H1 (cell line): ENCODE results near the gene SLC12A8. TPM values are rescaled to one million over a fixed set of nuclear protein-coding genes. Genes with fewer than 3 reads are reported as not detected.

ENCODE experiments used
- BCL11A ChIP-seq, 2 experiments: IDR thresholded peaks; one replicate each; pipeline ENCODE4 v1.6.1; 2011; ENCODE audit warnings: low read depth in 2 of 2, low read length in 2 of 2, mild to moderate bottlenecking in 2 of 2
- CBX8 ChIP-seq: fragments of 300-800, 300-1000 bp; sonication (generic); IDR thresholded peaks from 2 replicates; pipeline ENCODE4 v1.7.1; 2016; ENCODE audit warnings: low read depth, low read length, borderline replicate concordance
- CEBPB ChIP-seq: IDR thresholded peaks from 2 replicates; pipeline ENCODE4 v1.6.1; 2012; ENCODE audit warnings: low read depth, low read length
- CREB1 ChIP-seq: IDR thresholded peaks from 2 replicates; pipeline ENCODE4 v1.6.1; 2012; ENCODE audit warnings: inconsistent platforms
- EGR1 ChIP-seq: IDR thresholded peaks from 2 replicates; pipeline ENCODE4 v1.6.1; 2011; ENCODE audit warnings: low read depth, low read length, borderline replicate concordance
- EZH2 ChIP-seq: fragments of 200-600 bp; sonication (generic); IDR thresholded peaks from 2 replicates; pipeline ENCODE4 v1.7.1; 2012; ENCODE audit warnings: low read depth, mild to moderate bottlenecking, moderate library complexity, low read length, inconsistent platforms; ENCODE audit not compliant: severe bottlenecking
- GTF2F1 ChIP-seq: IDR thresholded peaks from 2 replicates; pipeline ENCODE4 v1.6.1; 2012; ENCODE audit warnings: low read depth, low read length, improper control_type of control experiment, borderline replicate concordance
- KDM4A ChIP-seq: IDR thresholded peaks from one replicate; pipeline ENCODE4 v1.7.1; 2012; ENCODE audit warnings: low read depth, mild to moderate bottlenecking, moderate library complexity, low read length, inconsistent platforms; ENCODE audit not compliant: severe bottlenecking
- KDM5A ChIP-seq: fragments of 200-600 bp; IDR thresholded peaks from 2 replicates; pipeline ENCODE4 v1.7.1; 2012; ENCODE audit warnings: mild to moderate bottlenecking, low read length, inconsistent platforms, mixed read lengths
- PHF8 ChIP-seq: fragments of 200-600 bp; sonication (generic); conservative IDR thresholded peaks from 2 replicates; pipeline ENCODE4 v1.7.1; 2012; ENCODE audit warnings: low read depth, mild to moderate bottlenecking, inconsistent platforms, low read length, moderate library complexity
- RAD21 ChIP-seq, 2 experiments: IDR thresholded peaks in 1 of 2; conservative IDR thresholded peaks in 1 of 2; 2 replicates each; pipeline ENCODE4 v1.6.1; 2011; ENCODE audit warnings: low read depth in 2 of 2, low read length in 2 of 2, improper control_type of control experiment in 1 of 2, inconsistent platforms in 1 of 2, mild to moderate bottlenecking in 1 of 2, moderate library complexity in 1 of 2
- SIN3A ChIP-seq, 2 experiments: IDR thresholded peaks in 1 of 2; conservative IDR thresholded peaks in 1 of 2; 2 replicates each; pipeline ENCODE4 v1.6.1; 2011 to 2012; ENCODE audit warnings: low read length in 2 of 2, improper control_type of control experiment in 1 of 2, low read depth in 1 of 2, mild to moderate bottlenecking in 1 of 2
- SP2 ChIP-seq: IDR thresholded peaks from 2 replicates; pipeline ENCODE4 v1.6.1; 2012; ENCODE audit warnings: mild to moderate bottlenecking, low read length, inconsistent platforms
- SRF ChIP-seq: IDR thresholded peaks from 2 replicates; pipeline ENCODE4 v1.6.1; 2011; ENCODE audit warnings: mild to moderate bottlenecking, low read depth, low read length, moderate library complexity
- TAF1 ChIP-seq: IDR thresholded peaks from 2 replicates; pipeline ENCODE4 v1.6.1; 2011; ENCODE audit warnings: mild to moderate bottlenecking, low read depth, low read length
- TAF7 ChIP-seq: optimal IDR thresholded peaks from 2 replicates; pipeline ENCODE3; 2011; ENCODE audit warnings: low read depth, mild to moderate bottlenecking, inconsistent platforms, low read length, moderate library complexity, borderline replicate concordance
- TEAD4 ChIP-seq: IDR thresholded peaks from 2 replicates; pipeline ENCODE4 v1.6.1; 2012; ENCODE audit warnings: low read depth, low read length, inconsistent platforms, mixed read lengths
- YY1 ChIP-seq: IDR thresholded peaks from 2 replicates; pipeline ENCODE4 v1.6.1; 2011; ENCODE audit warnings: low read depth, mild to moderate bottlenecking, low read length
- ZNF274 ChIP-seq: IDR thresholded peaks from 2 replicates; pipeline ENCODE4 v1.7.0; 2012; ENCODE audit warnings: low read length, borderline replicate concordance; ENCODE audit errors: extremely low read depth
- polyA plus RNA-seq, 7 experiments: library from polyadenylated mRNA; depleted of rRNA in 3 of 7; stranded (reverse) in 5 of 7; unstranded in 2 of 7; fragments of >200 nt in 5 of 7; fragments of 200-250 nt in 2 of 7; gene quantifications; 1 replicate in 5 of 7; 2 replicates in 1 of 7; 4 replicates in 1 of 7; pipeline versions ENCODE4 v1.2.1 to v1.2.3, GENCODE V29; 2011 to 2013; ENCODE audit warnings: missing spikeins in 2 of 7, mixed read lengths in 2 of 7
- total RNA-seq: library from RNA; stranded (reverse); fragmentation: NEBNext Ultra II Directional; extraction: Animal tissue kit (Norgen Biotek cat#: 25700); gene quantifications from 2 replicates; pipeline ENCODE4 v1.2.1, GENCODE V29; 2021
- TF ChIP-seq, protein P1 (sequence below): IDR thresholded peaks from 2 replicates; pipeline ENCODE4 v1.6.1; 2011; ENCODE audit warnings: low read length, improper control_type of control experiment
- TF ChIP-seq, protein P2 (sequence below): IDR thresholded peaks from 2 replicates; pipeline ENCODE4 v1.6.1; 2012; ENCODE audit warnings: inconsistent platforms
- TF ChIP-seq, protein P3 (sequence below): IDR thresholded peaks from 2 replicates; pipeline ENCODE4 v1.6.1; 2012; ENCODE audit warnings: inconsistent platforms

Gene SLC12A8
- total and polyA plus RNA-seq, 2 of the 8 experiments (the other 6 are each of a cell fraction or from before 2014, with no cell fraction given), result 13.7 to 14.4 TPM

DNA sequence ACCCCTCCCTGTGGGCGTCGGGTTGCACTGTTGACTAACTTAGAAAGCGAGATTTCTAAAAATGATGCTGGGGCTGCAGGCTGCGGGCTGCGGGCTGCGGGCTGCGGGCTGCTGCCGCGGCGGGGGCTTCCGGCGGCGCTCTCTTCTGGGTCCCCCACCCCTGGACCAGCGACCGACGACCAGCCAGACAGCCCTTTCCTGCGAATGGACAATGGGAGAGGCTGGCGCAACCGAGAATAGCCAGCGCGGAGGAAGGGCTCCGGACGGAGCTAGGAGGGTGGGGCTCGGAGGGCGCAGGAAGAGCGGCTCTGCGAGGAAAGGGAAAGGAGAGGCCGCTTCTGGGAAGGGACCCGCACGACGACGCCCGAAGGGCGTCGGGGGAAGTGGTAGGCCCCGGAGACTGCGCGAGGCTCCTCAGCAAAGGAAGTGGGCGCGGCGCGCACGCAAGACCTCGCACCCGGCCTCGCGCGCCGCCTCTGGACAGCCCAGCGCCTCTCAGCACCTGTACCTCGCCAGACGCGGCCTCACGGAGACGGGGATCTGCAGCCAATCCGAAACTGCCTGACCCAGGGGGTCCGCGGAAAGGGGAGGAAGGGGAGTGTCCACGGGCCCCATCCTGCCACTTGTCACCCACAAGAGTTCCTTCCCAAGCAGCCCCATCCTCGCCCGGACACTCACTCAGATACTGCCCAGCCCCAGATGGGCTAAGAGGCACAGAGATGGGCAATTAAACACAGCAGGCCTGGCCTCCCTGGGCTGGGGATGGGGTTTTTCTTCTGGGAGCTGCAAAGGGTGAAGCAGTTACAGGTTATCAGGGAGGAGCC is 70.7 kb downstream of the SLC12A8 start (continued):
- TF ChIP-seq TAF1 (0 out of 2 replicates have a peak, but pooled peaks have one; percentile 31), PHF8 (0 out of 2 replicates have a peak, but pooled peaks have one; percentile 43), CREB1 (peak; percentile 5; the same call in 1 of the 2 replicates), ZNF274 (no peak), KDM5A (no peak), GTF2F1 (no peak), SP2 (no peak), TEAD4 (no peak), SRF (no peak), CEBPB (no peak), EGR1 (no peak), EZH2 (no peak), TAF7 (no peak), RAD21 (IDR thresholded peaks at IDR 0.05 in 1 of 2, conservative IDR thresholded peaks at IDR 0.05 in 1 of 2; ENCODE audit: low read depth in 2 of 2, low read length in 2 of 2) (peak; percentile 31 to 52), SIN3A (conservative IDR thresholded peaks at IDR 0.05 in 1 of 2, IDR thresholded peaks at IDR 0.05 in 1 of 2; ENCODE audit: low read depth in 1 of 2, low read length in 2 of 2) (0 out of 4 replicates have a peak, but pooled peaks of 1 of the 2 experiments have one; percentile 16), CBX8 (no peak), BCL11A (IDR thresholded peaks at IDR 0.05; ENCODE audit: low read depth in 2 of 2, low read length in 2 of 2) (no peak), KDM4A (peak; percentile 88), YY1 (no peak)
- TF ChIP-seq, protein P1, sequence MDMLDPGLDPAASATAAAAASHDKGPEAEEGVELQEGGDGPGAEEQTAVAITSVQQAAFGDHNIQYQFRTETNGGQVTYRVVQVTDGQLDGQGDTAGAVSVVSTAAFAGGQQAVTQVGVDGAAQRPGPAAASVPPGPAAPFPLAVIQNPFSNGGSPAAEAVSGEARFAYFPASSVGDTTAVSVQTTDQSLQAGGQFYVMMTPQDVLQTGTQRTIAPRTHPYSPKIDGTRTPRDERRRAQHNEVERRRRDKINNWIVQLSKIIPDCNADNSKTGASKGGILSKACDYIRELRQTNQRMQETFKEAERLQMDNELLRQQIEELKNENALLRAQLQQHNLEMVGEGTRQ, result no peak
- TF ChIP-seq, protein P2, sequence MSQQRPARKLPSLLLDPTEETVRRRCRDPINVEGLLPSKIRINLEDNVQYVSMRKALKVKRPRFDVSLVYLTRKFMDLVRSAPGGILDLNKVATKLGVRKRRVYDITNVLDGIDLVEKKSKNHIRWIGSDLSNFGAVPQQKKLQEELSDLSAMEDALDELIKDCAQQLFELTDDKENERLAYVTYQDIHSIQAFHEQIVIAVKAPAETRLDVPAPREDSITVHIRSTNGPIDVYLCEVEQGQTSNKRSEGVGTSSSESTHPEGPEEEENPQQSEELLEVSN, result peak; percentile 65; the same call in 1 of the 2 replicates
- TF ChIP-seq, protein P3, sequence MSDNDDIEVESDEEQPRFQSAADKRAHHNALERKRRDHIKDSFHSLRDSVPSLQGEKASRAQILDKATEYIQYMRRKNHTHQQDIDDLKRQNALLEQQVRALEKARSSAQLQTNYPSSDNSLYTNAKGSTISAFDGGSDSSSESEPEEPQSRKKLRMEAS, result peak; percentile 76
